Cerebellar nuclear complex (tissue), 1 donor: Measurements from ENCODE around the gene MT1A.
"Not testable (repeated sequence)": the region's sequence is repeated elsewhere in the genome, so short reads cannot be mapped to it uniquely, and the experiment has no call there.

Source experiments
- DNase-seq, 2 experiments: peaks; one replicate each; lab custom pipeline; 2025; lab: John Stamatoyannopoulos, UW

The MT1A gene

DNA sequence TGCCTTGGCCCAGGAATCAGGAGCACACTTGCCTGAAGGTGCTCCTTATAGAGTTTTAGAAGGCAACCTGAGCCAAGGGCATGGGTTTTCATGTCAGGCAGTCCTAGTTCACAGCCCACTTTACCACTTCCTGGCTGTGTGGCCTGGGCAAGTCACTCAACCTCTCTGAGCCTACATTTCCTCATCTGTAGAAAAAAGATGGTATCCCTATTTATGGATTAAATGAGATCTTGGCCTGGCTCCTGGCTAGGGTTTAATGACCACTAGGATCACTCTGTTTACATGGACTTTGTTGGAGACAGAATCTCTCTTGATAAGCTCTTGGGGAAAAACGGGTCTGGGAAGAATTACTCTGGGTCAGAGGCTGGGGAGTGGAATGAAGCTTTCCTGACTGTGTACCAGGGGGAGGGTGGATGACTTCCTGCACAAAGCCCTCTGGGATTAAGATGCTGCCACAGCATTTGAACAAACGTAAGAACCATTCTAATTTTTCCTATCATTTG lies 27.8 kb upstream of the MT1A start:
- DNase-seq, result no peak

DNA sequence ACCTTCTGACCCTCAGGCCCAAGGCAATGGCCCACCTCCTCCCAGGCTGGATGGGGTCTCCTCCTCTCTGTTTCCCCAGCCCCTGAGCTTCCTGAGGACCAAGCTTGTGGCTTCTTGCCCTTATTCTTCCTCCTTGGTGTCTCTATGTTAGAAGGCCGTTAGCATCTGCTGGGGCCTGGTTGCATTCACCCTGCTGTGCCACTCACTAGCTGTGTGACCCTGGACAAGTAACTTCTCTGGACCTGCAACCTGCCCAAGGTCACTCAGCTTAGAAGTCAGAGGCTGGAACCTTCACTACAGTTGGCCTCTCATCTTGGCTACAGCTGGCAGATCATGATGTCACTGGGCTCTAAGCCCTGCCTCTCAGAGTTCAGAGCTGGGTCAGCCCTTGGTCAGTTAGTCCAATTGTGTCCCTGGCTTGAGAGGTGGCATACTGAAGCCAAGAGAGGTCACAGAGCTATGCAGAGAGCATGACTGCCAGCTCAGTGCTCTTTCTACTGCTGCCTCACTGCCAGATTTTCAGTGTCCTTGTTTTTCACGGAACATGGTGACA lies 27.1 kb upstream of the MT1A start:
- DNase-seq, result no peak

DNA sequence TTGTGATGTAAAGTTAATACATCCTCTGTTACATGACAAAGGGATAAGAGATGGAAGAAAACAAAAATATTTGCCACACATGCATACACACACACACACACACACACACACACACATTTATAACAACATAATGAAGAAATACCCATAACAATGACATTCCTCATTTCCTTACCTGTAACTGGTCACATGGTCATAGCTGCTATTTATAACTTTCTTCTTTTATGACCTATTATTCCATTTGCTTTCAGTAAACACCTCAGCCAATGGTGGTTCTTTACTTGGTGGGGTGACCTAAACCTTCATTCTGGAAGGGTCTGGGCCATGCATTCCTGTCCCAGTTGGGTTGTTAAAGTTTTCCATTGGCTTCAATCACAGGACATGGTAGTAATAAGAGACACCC lies 24.8 kb upstream of the MT1A start:
- no peak for DNase-seq

DNA sequence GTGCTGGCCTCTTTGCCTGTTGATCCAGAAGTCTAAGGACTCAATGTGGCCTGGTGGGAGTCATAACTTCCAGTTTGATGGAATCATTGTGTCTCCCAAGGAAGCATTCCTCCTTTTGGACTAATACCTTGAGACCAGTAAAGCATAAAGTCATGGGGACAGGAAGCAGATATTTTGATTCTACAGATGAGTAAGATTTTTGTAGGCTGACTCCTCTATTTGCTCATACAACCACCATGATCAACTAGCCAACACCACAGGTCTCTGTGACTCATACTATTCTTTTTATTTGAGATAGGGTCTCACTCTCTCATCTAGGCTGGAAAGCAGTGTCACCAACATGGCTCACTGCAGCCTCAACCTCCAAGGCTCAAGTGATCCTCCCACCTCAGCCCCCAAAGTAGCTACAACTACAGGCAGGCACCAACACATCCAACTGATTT lies 23.9 kb upstream of the MT1A start:
- DNase-seq, result no peak

DNA sequence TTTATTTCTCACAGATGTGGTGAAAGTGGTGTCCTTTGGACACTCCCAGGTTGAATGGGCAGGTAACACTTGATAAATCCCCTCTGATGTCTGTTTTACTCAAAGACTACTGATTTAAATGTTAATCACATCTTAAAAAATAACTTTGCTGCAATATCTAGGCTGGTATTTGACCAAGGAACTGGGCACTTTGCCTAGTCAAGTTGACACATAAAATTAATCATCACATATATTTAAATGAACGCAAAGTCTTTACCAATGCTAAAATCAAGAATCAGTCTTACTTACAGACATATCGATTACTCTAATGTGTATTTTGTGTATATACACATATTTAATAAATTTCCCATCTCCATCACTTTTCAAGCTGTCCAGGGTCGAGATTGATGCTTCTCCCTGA lies 23.1 kb upstream of the MT1A start:
- DNase-seq, result no peak

DNA sequence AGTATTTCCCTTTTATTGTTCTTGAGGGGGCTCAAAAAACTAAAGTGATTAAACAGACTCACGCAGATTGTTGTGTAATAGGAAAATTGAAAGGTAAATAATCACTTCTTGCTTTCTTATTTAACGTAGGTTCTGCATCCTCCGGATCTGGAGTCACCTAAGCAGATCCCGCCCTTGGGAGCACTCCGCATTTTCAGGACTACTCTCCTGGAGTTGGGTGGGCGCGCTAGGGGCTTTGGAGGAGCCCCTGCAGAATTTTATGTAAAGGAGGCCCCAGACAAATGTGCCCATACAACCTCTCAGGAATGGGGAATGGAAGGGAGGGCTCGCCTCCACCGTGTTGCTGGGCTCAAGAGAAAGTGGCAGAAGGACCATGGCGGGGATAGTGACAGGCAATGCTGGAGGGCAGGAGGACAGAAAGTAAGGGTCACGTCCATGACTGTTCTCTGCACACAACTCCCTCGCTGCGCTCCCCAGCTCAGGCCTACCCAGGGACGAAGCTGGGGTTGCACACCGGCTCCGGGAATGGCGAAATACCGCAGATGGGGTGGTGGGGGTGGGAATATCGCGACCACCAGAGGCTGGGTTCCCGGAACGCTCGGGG lies 21.8 kb upstream of the MT1A start:
- no peak for DNase-seq

DNA sequence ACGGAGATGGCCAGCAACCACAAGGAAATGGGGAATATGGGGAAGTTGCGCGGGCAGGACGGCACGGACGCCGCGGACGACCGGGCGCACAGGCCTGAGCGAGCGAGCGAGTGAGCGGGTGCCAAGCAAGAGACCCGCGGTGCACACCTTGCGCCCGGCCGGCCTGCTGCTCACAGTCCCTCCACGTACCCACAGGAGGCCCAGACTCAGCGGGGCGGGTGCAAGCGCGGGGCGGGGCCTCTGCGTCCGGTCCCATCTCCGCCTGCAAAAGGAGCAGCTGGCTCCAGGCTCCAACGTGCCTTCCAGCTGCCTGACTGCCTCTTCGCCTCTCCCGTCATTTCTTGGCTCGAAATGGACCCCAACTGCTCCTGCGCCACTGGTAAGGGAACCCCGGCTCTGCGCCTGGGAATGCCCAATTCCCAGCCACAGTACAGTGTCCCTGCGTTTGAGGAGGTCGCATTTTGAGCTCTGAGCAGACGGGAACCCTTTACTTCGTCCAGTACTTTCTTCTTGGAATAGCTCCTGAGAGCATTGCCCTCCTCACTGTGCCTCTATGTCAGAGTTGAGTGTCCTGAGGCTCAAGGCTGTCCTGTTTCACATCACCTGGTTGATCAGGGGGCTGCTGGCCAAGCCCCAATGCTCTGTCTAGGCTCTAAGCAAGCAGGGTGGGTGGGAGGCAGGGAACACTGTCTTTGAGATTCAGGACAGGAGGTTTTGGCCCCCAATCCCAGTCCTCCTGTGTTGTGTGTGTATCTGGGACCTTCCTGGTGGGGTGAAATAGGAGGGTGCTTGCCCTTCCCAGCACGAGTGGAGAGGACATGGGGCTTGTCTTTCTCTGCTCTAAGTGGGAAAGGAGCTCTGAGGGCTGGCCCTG lies 21.0 kb upstream of the MT1A start:
- no peak for DNase-seq

DNA sequence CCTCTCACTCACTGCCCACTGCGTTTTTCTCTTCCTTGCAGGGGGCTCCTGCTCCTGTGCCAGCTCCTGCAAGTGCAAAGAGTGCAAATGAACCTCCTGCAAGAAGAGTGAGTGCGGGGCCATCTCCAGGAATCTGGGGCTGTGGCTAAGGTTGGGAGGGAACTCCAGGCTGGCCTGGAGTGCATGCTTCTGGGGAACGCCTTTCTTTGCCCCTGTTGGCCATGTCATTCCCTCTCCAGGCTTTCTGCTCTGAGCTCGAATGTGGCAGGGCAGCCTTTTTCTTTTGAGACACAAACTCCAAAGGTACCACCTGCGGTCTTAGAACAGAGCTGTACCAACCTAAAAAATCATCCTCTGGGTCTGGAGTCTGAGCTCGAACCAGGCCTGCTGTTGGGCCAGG lies 20.3 kb upstream of the MT1A start:
- DNase-seq, result no peak

DNA sequence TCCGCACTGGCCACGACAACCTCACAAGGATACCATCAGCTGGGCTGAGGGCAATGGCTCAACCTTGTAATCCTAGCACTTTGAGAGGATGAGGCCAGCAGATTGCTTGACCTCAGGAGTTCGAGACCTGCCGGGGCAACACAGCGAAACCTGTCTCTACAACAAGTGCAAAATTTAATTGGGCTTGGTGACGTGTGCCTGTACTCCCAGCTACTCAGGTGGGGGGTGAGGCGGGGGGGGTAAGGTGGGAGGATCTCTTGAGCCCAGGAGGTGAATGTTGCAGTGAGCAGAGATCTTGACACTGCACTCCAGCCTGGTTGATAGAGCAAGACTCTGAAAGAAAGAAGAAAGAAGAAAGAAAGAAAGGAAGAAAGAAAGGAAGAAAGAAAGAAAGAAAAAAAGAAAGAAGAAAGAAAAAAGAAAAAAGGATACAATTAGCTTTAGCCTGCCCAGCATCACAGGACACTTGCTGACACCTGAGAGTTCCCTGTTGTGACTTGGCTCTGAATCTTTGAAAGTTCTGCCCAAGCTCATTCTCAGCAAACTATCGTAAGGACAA lies 18.0 kb upstream of the MT1A start:
- no peak for DNase-seq

DNA sequence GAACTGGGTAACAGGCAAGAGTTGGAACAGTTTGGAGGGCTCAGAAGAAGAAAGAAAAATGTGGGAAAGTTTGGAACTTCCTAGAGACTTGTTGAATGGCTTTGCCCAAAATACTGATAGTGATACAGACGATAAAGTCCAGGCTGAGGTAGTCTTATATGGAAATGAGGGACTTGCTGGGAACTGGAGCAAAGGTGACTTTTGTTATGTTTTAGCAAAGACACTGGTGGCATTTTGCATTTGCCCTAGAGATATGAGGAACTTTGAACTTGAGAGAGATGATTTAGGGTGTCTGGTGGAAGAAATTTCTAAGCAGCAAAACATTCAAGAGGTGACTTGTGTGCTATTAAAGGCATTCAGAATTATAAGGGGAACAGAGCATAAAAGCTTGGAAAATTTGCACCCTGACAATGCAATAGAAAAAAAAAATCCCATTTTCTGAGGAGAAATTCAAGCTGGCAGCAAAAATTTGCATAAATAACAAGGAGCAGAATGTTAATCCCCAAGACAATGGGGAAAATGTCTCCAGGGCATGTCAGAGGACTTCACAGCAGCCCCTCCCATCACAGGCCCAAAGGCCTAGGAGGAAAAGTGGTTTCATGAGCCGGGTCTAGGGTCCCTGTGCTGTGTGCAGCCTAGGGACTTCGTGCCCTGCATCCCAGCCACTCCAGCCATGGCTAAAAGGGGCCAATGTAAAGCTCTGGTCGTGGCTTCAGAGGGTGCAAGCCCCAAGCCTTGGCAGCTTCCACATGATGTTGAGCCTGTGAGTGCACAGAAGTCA lies 16.6 kb upstream of the MT1A start:
- not testable (repeated sequence) for DNase-seq

DNA sequence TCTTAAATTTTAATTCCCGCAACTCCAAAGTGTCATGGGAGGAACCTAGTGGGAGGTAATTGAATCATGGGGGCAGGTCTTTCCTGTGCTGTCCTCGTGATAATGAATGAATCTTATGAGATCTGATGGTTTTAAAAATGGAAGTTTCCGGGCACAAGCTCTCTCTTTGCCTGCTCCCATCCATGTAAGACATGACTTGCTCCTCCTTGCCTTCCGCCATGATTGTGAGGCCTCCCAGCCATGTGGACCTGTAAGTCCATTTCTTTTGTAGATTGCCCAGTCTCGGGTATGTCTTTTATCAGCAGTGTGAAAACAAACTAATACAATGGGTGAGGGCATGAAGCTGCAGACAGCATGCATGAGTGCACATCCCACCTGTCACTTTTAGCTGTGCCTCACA lies 15.3 kb upstream of the MT1A start:
- not testable (repeated sequence) for DNase-seq

DNA sequence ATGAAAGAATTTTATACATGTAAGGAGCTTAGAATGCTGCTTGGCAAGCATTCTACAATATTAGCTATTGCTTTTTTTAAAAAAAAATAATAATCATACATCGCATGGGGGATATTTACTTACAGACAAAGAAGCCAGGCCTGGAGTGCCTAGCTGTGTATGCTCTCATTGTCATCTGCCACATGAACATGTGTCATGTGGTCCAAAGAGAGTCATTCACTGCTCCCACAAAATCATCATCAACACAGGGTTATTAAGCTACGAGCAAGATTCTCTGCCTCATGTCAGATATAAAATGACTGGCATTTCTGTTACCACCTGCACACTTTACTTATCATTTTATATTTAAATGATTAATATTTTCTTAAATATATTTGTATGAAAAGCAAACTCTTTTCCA lies 14.8 kb upstream of the MT1A start:
- no peak for DNase-seq

DNA sequence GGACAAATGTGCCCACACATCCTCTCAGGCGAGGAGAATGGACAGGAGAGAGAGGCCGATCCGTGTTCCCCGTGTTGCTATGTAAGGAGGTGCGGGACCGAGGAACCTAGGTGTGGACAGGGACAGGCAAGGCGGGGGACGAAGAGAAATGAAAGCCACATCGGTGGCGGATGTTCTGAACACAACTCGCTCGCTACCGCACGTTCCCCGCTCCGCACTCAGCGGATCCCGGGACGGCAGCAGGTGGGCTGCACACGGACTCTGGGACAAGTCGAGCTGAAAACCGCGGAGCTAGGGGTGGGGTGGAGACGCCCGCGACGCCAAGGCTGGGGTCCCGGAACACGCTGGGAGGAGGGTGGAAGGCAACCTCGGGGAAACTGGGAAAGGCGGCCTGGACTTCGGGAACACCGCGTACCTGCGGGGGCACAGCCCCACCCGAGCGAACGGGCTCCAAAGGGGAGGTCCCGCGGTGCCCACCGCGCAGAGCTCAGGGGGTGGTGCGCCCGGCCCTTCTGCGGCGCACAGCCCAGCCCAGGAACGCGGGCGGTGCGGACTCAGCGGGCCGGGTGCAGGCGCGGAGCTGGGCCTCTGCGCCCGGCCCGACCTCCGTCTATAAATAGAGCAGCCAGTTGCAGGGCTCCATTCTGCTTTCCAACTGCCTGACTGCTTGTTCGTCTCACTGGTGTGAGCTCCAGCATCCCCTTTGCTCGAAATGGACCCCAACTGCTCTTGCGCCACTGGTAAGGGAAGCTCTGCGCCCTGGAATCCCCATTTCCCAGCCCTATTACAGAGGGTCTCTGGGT lies 13.1 kb upstream of the MT1A start, which contains the start of gene MT1E:
MT1E (plus strand) TSS at position 642 of the 803 bp plus-strand sequence; CDS start at position 713, 71 bp downstream.
- peak in 1 of 2 experiments; percentile 20 for DNase-seq

DNA sequence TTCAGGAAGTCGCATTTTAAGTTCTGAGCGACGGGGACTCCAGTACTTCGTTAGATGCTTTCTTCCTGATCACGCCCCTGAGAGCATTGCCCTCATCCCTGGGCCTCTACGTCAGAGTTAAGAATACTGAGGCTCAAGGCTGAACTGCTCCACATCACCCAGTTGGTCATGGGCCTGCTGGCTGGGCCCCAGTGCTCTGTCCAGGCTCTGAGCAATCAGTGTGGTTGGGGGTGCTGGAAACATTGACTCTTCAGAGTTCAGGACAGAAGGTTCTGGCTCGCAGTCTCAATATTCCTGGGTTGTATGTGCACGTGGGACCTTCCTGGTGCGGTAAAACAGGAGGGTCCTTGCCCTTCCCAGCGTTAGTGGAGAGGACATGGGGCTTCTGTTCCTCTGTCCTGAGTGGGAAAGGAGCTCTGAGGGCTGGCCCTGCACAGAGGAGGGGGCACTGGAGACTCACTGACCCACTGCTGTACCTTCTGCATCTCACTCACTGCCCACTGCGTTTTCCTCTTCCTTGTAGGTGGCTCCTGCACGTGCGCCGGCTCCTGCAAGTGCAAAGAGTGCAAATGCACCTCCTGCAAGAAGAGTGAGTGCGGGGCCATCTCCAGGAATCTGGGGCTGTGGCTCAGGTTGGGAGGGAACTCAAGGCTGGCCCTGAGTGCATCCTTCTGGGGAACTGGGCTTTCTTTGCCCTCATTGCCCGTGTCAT lies 12.4 kb upstream of the MT1A start:
- no peak for DNase-seq

DNA sequence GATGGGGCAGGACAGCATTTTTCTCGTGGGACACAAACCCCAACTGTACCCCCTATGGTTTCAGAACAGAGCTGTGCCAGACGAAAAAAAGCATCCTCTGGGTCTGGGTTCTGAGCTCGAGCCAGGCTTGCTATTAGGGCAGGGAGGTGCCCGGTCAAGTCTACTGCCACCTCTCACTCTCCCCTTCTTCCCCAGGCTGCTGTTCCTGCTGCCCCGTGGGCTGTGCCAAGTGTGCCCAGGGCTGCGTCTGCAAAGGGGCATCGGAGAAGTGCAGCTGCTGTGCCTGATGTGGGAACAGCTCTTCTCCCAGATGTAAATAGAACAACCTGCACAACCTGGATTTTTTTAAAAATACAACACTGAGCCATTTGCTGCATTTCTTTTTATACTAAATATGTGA lies 11.8 kb upstream of the MT1A start:
- DNase-seq, result no peak

DNA sequence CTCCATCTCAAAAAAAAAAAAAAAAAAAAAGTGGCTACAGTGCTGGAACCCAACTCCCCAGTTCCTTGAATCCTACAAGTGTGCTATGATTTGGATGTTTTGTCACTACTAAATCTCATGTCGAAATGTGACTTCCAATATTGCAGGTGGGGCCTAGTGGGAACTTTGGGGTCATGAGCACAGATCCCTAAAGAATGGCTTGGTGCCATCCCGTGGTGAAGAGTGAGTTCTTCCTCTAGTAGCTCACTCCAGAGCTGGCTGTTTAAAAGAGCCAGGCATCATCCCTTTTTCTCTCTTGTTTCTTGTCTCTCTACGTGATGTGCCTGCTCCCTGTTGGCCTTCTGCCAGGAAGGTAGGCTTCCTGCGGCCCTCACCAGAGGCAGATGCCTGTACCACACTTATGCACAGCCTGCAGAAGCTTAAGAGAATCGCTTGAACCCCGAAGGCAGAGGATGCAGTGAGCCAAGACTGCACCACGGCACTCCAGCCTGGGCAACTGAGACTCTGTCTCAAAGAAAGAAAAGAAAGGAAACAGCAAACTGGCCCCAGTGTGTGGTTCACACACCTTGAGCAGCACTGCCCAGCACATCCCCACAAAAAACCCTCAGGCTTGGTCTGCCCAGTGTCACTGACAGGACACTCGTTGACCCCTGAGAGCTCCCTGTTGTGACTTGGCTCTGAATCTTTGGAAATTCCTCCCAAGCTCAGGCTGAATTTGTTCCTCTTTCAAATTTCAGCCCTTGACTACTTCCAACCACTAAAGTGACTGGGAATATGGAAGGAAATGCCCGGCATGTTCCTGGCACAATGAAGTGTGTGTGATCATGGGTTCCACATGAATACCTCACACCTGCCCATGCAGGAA lies 9.7 kb upstream of the MT1A start:
- DNase-seq, result no peak

DNA sequence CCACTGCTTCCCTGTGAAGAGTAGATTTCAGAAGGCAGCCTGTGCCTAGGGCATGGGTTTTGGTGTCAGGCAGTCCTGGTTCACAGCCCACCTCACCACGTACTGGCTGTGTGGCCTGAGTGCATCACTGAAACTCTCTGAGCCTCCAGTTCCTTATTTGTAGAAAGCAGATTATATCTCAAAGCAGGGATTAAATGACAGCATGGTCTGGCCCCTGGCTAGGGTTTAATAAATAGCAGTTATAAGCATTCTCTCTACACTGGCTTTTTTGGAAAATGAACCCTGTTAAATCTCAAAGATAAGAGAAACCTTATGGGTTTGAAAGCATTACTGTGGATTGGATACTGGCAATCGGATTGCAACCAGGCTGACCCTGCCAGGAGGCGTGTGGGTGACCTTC lies 8.9 kb upstream of the MT1A start:
- no peak for DNase-seq

DNA sequence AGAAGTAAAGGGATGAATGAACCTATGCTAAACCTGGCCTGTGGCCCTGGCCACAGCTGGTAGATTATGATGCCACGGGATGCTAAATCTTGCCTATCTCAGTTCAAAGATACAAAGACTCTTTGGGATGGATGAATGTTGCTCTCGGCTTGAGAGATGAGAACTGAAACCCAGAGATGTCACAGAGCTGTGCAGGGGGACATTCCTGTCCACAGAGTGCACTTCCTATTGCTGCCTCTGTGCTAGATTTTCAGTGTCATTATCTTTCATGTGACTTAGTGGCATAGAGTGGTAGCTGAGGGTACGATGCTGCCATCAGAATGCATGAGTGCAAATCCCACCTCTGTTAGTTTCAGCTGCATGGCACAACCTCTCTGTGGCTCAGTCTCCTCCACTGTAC lies 8.3 kb upstream of the MT1A start:
- DNase-seq, result no peak

DNA sequence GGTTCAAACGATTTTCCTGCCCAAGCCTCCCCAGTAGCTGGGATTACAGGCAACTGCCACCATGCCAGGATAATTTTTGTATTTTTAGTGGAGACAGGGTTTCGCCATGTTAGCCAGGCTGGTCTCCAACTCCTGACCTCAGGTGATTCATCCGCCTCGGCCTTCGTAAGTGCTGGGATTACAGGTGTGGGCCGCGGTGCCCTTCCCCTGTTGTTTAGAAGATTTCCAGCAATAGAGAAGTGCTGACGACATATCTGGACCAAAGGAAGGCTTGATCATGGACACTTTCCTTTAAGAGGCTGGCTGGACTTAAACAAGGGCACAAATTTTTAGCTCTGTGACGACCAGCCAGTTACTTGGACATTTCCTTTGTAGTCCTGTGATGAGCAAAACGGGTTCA lies 7.3 kb upstream of the MT1A start:
- no peak for DNase-seq

DNA sequence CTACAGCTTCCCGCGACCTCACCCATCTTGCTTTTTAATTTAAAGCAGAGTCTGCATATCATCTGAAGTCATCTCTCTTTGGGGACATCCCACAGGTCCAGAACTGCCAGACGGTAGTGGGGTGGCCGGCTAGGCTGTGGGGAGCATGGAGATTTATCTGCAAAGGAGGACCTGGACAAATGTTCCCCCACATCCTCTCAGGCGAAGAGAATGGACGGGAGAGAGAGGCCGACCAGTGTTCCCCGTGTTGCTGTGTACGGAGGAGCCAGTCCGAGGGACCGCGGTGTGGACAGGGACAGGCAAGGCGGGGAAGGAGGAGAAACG lies 6.7 kb upstream of the MT1A start:
- DNase-seq, result no peak
